NCI-H510A (cell line): Measurements from ENCODE around the gene ATP5PD.
A peak's percentile ranks its signal among the peaks of the same experiment; 100 is the strongest.
"Not testable (repeated sequence)": the region's sequence is repeated elsewhere in the genome, so short reads cannot be mapped to it uniquely, and the experiment has no call there.

Experiments used
- DNase-seq: peaks from one replicate; lab custom pipeline; 2025; lab: John Stamatoyannopoulos, UW

ATP5PD gene

GRCh38 chr17:75020331-75021110 is 26.2 kb downstream of the ATP5PD start:
- DNase-seq: no peak

DNA sequence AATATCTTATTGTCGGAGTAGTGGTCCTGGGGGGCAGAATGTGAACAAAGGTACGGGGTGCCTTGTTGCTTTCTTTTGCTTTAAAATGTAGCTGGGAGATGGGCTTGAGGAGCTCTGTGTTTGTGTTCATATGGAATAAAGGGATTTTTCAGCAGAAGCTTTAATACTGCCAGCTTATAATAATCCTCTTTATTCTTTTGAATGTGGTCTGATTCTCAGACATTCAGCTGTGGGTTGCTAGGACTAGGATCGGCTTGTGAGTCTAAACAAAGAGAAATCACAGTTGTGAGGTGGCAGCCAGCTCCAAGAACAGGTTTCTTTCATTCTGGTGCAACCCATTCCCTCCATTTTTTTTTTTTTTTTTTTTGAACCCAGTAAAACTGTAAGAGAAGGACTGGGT is 27.1 kb downstream of the ATP5PD start:
- no peak for DNase-seq

GRCh38 chr17:75019146-75019545 is 27.6 kb downstream of the ATP5PD start:
- DNase-seq: no peak

GRCh38 chr17:75013092-75013559 is 33.6 kb downstream of the ATP5PD start:
- no peak for DNase-seq

DNA sequence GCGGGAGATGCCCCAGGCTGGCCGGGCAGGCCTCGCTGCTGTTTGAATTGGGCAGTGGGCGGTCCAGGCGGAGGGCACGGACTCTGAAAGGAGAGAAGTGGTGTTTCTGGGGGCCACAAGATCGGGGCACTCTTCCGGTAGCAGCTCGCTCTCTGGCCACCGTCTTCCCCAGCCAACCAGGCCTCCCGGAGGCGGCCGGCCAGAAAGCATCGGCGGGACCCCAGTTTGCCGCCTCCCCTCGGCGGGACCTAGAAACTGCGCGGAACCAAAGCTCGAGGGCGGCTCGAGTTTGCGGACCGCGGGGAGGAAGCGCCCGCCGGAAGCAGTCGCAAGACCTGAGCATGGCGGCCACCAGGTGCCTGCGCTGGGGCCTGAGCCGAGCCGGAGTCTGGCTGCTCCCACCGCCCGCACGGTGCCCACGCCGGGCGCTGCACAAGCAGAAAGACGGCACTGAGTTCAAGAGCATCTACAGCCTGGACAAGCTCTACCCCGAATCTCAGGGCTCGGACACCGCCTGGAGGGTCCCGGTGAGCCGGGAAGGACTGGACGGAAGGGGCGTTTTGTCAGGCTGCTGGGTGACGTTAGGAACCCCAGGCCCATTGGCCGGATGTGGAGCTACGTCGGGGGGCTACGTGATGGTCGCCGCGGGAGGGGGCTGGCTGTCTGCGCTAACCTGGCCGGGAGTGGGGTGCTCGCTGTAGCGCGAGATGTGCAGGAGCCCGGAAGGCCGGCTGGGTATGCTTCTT is 34.2 kb downstream of the ATP5PD start, which contains the start of gene MRPL58:
MRPL58 (plus strand) TSS at position 325 of the 746 bp plus-strand sequence; CDS start at position 342, 17 bp downstream.
- peak; percentile 78 for DNase-seq

- DNase-seq: no peak
Measured at GRCh38 chr17:75012096-75012345, 34.7 kb downstream of the ATP5PD start.

DNA sequence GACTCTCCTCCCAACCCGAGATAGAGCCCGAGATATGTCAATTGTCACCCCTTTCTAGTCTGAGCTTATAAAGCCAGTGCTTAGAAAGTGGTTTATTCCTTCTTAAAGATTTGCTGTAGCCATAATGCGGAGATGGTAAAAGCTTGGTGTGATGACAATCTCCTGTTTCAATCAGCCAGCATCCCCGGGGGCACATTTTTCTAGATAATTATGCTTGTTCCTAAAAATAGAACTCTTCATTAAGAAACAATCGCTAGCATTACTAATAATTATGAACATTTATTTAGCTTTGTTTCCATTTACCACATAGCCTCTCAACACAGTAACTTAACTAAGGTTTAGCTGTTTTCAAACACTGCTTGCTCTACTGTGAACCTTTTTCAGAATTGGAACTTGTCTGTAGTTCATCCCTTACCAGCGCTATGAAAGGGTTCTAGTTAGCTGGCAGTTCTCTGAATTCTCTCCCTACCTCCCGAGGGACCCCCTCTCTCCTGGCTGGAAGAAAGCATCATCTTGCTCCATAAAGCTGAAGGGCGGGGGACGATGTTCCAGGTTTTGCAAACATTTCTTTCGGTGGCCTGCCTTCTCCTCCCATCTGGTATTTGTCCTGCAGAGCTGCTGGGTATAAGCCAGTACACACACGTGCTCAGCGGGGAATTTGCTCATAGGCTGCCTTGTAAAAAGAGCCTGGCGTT is 35.2 kb downstream of the ATP5PD start:
- no peak for DNase-seq

DNA sequence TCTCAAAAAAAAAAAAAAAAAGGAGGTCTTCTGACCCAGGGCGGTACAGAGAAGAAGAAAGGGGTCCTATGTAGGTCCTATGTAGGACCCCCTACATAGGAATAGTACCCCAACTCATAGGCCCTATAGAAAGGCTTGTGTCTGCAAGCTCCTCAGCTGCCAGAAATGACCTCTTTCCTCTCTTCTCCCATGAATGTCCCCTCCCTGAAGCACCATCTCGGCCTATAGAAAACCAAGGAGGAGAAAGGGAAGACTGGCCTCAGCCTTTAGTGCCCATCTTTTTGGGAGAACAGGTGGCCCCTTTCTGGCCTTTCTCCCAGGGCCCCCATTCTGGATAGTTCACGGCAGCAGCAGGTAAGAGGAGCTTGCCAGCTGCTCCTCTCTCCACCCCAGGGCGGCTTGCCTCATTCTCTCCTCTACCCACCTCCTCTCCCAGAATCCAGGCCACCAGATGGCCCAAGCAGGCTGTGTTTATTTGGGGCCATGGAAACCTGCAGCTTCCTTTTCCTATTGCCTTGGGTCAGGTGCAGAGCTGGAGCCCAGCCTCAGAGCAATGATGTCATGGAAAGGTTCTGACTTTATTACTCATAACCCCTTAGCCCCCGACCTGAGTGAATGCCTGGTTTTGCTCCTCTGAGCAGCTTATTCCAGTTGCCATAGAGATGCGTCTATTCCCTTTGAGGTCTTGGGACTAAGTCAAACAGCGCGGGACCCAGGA is 35.9 kb downstream of the ATP5PD start:
- peak; percentile 38 for DNase-seq

GRCh38 chr17:75009139-75009724 is 37.5 kb downstream of the ATP5PD start:
- peak; percentile 9 for DNase-seq

- peak; percentile 18 for DNase-seq
Measured at GRCh38 chr17:75008373-75008772, 38.4 kb downstream of the ATP5PD start.

DNA sequence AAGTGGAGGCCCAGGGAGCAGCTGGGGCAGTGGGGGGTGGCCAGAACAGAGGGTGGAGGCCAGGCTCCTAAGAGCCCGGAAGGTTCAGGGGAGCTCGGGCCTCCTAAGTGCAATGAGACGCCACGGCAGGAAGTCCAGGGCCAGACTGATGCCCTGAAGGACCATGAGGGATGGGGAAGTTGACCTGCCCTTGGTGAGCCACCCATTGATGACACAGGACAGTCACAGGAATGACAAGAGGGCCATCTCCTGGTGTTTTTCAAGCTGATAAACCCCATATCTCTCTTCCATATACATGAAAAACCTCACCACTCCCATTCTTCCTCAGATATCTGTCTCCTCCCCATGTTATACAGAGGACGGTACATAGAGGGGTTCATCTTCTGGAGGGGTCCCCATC is 40.1 kb downstream of the ATP5PD start:
- no peak for DNase-seq

- not testable (repeated sequence) for DNase-seq
Measured at GRCh38 chr17:75006084-75006483, 40.7 kb downstream of the ATP5PD start.

DNA sequence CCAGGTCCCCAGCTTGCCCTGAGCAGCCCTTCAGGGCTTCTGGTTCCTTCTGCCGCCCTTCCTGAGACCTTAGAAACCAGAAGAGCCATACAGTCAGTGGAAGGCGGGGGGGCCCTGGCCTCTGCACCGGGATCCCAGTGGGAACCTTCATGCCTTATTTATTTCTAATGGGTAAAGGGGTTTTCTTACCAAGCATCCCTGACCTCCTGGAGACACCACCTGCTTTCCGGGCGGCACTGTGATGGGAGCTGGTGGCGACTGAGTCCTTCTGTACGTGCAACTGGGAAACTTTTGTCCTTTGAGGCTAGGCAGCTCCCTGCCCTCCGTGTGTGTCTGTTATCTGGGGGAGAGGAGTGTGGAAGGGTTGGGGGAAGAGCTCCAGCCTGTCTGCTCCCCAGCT is 41.5 kb downstream of the ATP5PD start:
- no peak for DNase-seq

DNA sequence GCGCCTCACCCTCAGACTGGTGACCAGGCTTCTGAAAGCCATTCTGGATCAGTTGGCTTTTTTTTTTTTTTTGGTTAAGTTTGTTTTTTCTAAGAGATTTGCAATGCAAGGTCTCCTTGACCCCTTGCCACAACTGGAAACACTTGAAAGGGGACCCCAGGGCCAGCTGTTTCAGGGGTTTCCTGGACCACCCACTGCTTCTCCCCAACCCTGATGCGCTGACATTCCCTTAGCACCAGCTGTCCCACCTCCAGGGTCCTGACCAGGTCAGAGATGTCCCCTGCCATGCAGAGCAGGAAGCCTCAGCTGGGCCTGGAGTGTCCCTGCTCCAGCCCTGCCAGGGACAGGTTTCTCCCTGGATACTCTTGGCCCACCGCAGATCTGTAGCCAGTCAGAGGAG is 42.4 kb downstream of the ATP5PD start:
- no peak for DNase-seq

DNA sequence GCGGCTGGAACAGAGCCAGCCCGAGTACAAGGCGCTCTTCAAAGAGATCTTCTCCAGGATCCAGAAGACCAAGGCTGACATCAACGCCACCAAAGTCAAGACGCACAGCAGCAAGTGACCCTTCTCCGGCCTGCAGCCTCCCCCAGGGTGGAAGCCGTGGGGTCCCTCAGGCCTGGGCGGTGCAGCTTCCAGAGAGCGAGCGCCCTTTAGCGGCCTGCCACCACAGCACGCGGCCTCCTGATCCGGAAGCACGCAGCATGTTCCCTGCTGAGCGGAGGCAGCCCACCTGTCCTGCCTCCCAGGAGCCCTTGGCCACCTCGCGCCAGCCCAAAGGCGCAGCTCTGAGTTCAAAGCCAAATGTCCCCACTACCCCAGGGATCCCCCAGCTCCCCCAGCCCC is 42.8 kb downstream of the ATP5PD start:
- DNase-seq: no peak

GRCh38 chr17:75003070-75003956 is 43.5 kb downstream of the ATP5PD start:
- no peak for DNase-seq

DNA sequence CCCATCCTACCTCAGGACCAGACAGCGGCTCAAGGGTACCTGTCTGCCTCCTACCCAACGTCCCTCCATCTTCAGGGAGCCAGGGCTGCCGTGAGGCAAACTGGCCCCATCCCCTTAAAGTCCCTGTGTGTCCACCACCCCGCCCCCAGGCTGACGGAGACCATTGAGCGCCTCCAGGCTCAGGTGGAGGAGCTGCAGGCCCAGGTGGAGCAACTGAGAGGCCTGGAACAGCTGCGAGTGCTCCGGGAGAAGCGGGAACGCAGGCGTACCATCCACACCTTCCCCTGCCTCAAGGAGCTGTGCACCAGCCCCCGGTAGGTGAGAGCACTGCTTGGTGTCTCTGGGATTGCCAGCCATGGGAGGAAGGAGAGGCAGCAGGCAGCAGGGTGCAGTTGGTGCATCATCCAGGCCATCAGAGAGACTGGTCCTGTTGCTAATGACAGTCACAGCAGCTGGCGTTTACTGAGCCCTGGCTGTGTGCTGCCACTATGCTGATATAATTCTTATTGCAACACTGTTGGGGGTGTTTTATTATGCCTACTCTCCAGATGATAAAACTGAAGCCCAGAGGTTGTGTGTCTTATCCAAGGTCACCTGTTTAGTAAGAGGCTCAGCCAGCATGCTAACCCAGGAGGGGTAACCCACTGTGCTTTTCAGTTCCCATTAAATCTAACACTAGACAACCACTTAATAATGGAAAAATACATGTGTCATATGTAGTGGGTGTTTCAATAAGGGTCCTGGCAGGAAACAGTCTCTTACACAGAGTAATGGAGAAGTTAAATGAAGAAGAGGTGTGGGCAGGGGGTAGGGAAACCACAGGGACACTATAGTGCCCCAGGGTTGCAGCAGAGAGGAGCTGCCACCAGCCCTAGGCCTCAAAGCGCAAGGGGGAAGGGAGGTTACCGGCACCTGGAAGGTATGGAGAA is 44.6 kb downstream of the ATP5PD start:
- DNase-seq: no peak

DNA sequence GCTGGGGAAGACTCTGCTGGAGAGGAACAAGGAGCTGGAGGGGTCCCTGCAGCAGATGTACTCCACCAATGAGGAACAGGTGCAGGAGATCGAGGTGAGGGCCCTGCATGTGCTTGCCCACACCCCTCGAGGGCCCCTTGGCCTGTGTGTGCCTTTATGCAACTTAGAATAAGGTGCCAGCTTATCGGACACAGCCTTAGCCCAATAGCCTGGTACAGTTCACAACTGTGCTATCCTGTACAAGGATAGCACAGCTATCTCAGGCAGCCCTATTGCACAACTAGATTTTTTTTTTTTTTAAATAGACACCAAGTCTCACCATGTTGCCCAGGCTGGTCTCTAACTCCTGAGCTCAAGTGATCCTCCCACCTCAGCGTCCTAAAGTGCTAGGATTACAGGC is 47.2 kb downstream of the ATP5PD start:
- no peak for DNase-seq

DNA sequence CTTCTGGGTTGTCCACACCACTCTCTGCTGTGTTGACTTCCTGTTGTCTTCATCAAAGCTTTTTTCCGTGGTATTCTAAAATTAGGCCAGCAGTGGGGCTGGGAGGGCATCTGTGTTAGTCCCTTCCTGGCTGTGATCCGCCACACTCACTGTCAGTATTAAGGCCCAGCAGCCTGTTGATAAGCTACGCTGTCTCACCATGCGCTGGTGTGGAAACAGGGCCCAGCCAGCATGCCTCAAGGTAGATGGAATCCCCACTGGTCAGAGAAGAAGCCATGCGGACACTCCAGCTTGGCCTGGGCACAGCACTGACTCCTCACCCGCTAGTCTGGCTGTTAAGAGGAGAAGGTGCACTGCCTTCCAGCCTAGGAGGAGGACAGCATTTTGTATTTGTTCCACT is 48.0 kb downstream of the ATP5PD start:
- DNase-seq: no peak

DNA sequence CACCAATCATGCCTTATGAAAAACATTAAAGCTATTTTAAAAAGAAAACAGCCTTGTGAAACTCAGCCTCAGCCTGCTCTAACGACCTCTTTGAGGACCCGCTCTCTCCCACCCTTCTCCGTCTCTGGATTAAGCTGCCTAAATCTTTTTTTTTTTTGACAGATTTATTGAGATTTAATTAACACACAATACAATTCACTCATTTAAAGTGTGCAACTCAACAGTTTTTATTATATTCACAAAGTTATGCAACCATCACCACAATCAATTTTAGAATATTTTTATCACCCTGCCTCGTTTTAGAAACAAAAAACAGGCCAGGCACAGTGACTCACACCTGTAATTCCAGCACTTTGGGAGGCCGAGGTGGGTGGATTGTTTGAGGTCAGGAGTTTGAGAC is 50.9 kb downstream of the ATP5PD start:
- no peak for DNase-seq
